B cell (primary cell): Measurements from ENCODE around the gene GADL1. TPM values are rescaled to one million over a fixed set of nuclear protein-coding genes. Genes with fewer than 3 reads are reported as not detected.

Experiments used
- ATAC-seq: fragments of 200-7000 bp; cut with Tn5 transposase; one replicate; pipeline ENCODE4 v1.10.0; 2021; ENCODE audit warnings: low read depth, mild to moderate bottlenecking, moderate number of reproducible peaks, moderate library complexity
- CTCF ChIA-PET: fragments of 350-600 bp; sonication (Branson Sonifier 250); formaldehyde crosslinking; loops from one replicate; lab custom pipeline; 2021; ENCODE audit warnings: antibody characterized with exemption, inconsistent platforms; lab: Charles Lee
- POLR2A ChIA-PET: fragments of 350-600 bp; sonication (Branson Sonifier 250); formaldehyde crosslinking; loops from one replicate; lab custom pipeline; 2021; ENCODE audit warnings: antibody characterized with exemption; lab: Charles Lee
- DNase-seq: peaks from one replicate; pipeline ENCODE4 v3.0.0; 2013
- H2AFZ ChIP-seq: 2 replicates; pipeline ENCODE4 v1.6.1; 2012; ENCODE audit warnings: mild to moderate bottlenecking, low read depth, low read length; ENCODE audit not compliant: insufficient read depth, poor library complexity, severe bottlenecking
- H3K27ac ChIP-seq, 2 donors: 1 replicate in 1 of 2; 2 replicates in 1 of 2; pipeline ENCODE4 v1.5.1; 2012 to 2013; ENCODE audit warnings: low read length in 2 of 2, mild to moderate bottlenecking in 2 of 2, moderate library complexity in 1 of 2
- H3K27me3 ChIP-seq, 4 experiments: fragments of 200-600 bp in 1 of 4; sonication (generic) in 1 of 4; replicated peaks in 1 of 4; 1 replicate in 2 of 4; 2 replicates in 2 of 4; pipeline versions ENCODE4 v1.6.1 to v1.7.0; 2013 to 2016; ENCODE audit warnings: low read length in 3 of 4, mild to moderate bottlenecking in 2 of 4, mixed read lengths in 1 of 4, moderate library complexity in 1 of 4; ENCODE audit not compliant: insufficient read depth in 4 of 4, control insufficient read depth in 3 of 4; ENCODE audit errors: control extremely low read depth in 1 of 4
- H3K36me3 ChIP-seq, 2 experiments: replicated peaks in 1 of 2; 1 replicate in 1 of 2; 2 replicates in 1 of 2; pipeline versions ENCODE4 v1.6.1 to v1.7.1; 2013; ENCODE audit warnings: low read length in 1 of 2; ENCODE audit not compliant: insufficient read depth in 2 of 2, control insufficient read depth in 1 of 2; ENCODE audit errors: control extremely low read depth in 1 of 2, extremely low read depth in 1 of 2
- H3K4me1 ChIP-seq, 2 donors: fragments of 200-600 bp in 1 of 2; sonication (generic) in 1 of 2; 1 replicate in 1 of 2; 2 replicates in 1 of 2; pipeline versions ENCODE4 v1.5.1 to v1.6.1; 2013 to 2017; ENCODE audit warnings: low read length in 2 of 2; ENCODE audit not compliant: control insufficient read depth in 2 of 2, insufficient read depth in 2 of 2
- H3K4me2 ChIP-seq: replicated peaks from 2 replicates; pipeline ENCODE3; 2012; ENCODE audit warnings: mild to moderate bottlenecking, low read depth, low read length; ENCODE audit not compliant: poor library complexity, severe bottlenecking
- H3K4me3 ChIP-seq, 5 experiments: fragments of 200-600 bp in 1 of 5; sonication (generic) in 1 of 5; 1 replicate in 3 of 5; 2 replicates in 2 of 5; pipeline versions ENCODE4 v1.5.1 to v1.7.0; 2011 to 2016; ENCODE audit warnings: low read length in 4 of 5, mild to moderate bottlenecking in 4 of 5, low read depth in 2 of 5, control low read depth in 1 of 5, moderate library complexity in 1 of 5; ENCODE audit not compliant: insufficient read depth in 1 of 5; ENCODE audit errors: control extremely low read depth in 1 of 5, extremely low read depth in 1 of 5
- H3K79me2 ChIP-seq: fragments of 200-600 bp; sonication (generic); one replicate; pipeline ENCODE4 v1.6.0; 2016; ENCODE audit warnings: low read length; ENCODE audit not compliant: control insufficient read depth, insufficient read depth
- H3K9ac ChIP-seq: fragments of 200-600 bp; sonication (generic); 2 replicates; pipeline ENCODE4 v1.6.1; 2017; ENCODE audit warnings: mild to moderate bottlenecking, low read length, moderate library complexity
- H3K9me3 ChIP-seq, 3 donors: one replicate each; pipeline versions ENCODE4 v1.6.1 to v1.7.1; 2013; ENCODE audit warnings: low read length in 2 of 3; ENCODE audit not compliant: control insufficient read depth in 2 of 3, insufficient read depth in 1 of 3; ENCODE audit errors: control extremely low read depth in 1 of 3
- H4K20me1 ChIP-seq: 2 replicates; pipeline ENCODE4 v1.6.0; 2012; ENCODE audit warnings: mild to moderate bottlenecking, low read length; ENCODE audit not compliant: insufficient read depth, control insufficient read depth, poor library complexity, severe bottlenecking
- H3K27ac Mint-ChIP-seq: one replicate; pipeline ENCODE4 v1.8.0; 2021; ENCODE audit warnings: mixed read lengths
- H3K27me3 Mint-ChIP-seq: one replicate; pipeline ENCODE4 v1.8.0; 2021; ENCODE audit warnings: mixed read lengths
- H3K4me1 Mint-ChIP-seq: one replicate; pipeline ENCODE4 v1.8.0; 2021; ENCODE audit warnings: mixed read lengths
- H3K4me3 Mint-ChIP-seq: one replicate; pipeline ENCODE4 v1.8.0; 2021; ENCODE audit warnings: mixed read lengths
- H3K9me3 Mint-ChIP-seq: one replicate; pipeline ENCODE4 v1.8.0; 2022; ENCODE audit warnings: mixed read lengths; ENCODE audit not compliant: insufficient read depth
- EZH2 ChIP-seq: IDR thresholded peaks from 2 replicates; pipeline ENCODE4 v1.6.1; 2012; ENCODE audit warnings: borderline replicate concordance, low read depth, mild to moderate bottlenecking, moderate library complexity, low read length; ENCODE audit not compliant: insufficient read depth, poor library complexity, severe bottlenecking
- WGBS: methylation state at CpG from one replicate; pipeline ENCODE4 v1.1.5; 2013; ENCODE audit warnings: missing lambda C conversion rate; ENCODE audit not compliant: insufficient coverage; 5-methylcytosine and 5-hydroxymethylcytosine counted together
- intact Hi-C: fragments of 100-400 bp; cut with micrococcal nuclease; formaldehyde crosslinking; loops from one replicate; pipeline ENCODE4 v1.10.0; 2022
- polyA plus RNA-seq: library from polyadenylated mRNA; depleted of rRNA; stranded (reverse); fragments of >200 nt; gene quantifications from 2 replicates; pipeline ENCODE4 v1.2.3, GENCODE V29; 2012
- total RNA-seq, 2 donors: library from RNA; stranded (reverse); fragments of 120-200 nt in 1 of 2; gene quantifications; 1 replicate in 1 of 2; 2 replicates in 1 of 2; pipeline versions ENCODE4 v1.2.3 to v1.2.4, GENCODE V29; 2013 to 2022
- TF ChIP-seq, protein P1 (sequence below): fragments of 200-600 bp; IDR thresholded peaks from one replicate; pipeline ENCODE4 v1.8.0; 2022; ENCODE audit warnings: antibody characterized with exemption, mild to moderate bottlenecking

Gene GADL1
- total and polyA plus RNA-seq, 2 donors (not counting 1 experiment from before 2014, with no cell fraction given): not detected

DNA sequence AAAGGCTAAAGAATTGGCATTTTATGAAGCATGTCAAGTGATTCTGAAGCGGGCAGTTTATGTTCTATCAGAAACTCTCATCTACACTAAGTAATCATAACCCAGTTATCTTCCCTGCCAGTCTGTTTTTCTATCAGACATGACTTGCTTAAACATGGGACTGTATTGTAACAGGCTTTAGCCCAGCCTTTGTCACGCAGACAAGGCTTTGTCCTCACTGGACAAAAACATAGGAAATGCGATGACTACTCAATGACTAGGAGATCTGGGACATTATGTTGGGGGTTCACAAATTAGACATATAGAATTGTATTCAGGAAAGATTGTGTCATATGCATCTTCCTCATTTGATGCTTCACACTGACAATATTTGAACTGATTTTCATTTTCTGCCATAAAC is 115.5 kb downstream of the GADL1 start:
- ATAC-seq (no peak), DNase-seq (no peak)
- WGBS: no CpG with 5 or more reads among the region's 3 CpGs
- Histone ChIP-seq H3K4me1 (no peaks in the 10 kb centered on the region), H3K27me3 (peaks cover 0 to 6% (median 0%) of the 10 kb centered on the region in 4 experiments), H3K36me3 (no peaks in the 10 kb centered on the region), H3K9me3 (no peaks in the 10 kb centered on the region), H3K4me2 (no peak overlapping the region), H2AFZ (no peak overlapping the region), H3K4me3 (no peak overlapping the region), H4K20me1 (no peaks in the 10 kb centered on the region), H3K27ac (no peak overlapping the region), H3K9ac (no peak overlapping the region), H3K79me2 (no peaks in the 10 kb centered on the region)
- TF ChIP-seq EZH2: no peak
- TF ChIP-seq, protein P1, sequence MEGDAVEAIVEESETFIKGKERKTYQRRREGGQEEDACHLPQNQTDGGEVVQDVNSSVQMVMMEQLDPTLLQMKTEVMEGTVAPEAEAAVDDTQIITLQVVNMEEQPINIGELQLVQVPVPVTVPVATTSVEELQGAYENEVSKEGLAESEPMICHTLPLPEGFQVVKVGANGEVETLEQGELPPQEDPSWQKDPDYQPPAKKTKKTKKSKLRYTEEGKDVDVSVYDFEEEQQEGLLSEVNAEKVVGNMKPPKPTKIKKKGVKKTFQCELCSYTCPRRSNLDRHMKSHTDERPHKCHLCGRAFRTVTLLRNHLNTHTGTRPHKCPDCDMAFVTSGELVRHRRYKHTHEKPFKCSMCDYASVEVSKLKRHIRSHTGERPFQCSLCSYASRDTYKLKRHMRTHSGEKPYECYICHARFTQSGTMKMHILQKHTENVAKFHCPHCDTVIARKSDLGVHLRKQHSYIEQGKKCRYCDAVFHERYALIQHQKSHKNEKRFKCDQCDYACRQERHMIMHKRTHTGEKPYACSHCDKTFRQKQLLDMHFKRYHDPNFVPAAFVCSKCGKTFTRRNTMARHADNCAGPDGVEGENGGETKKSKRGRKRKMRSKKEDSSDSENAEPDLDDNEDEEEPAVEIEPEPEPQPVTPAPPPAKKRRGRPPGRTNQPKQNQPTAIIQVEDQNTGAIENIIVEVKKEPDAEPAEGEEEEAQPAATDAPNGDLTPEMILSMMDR: no peak
- Mint-ChIP-seq H3K4me3 (no peak overlapping the region), H3K9me3 (no peaks in the 10 kb centered on the region), H3K4me1 (no peaks in the 10 kb centered on the region), H3K27me3 (peaks cover 15% of the 10 kb centered on the region), H3K27ac (no peak overlapping the region)
- ChIA-PET POLR2A (no interaction called here), CTCF (interaction anchor here (0.8 kb wide), 1 partner anchor 10 kb away, joined by 3 read pairs; no protein-coding TSS in a partner anchor)
- intact Hi-C loops: no loop called here

DNA sequence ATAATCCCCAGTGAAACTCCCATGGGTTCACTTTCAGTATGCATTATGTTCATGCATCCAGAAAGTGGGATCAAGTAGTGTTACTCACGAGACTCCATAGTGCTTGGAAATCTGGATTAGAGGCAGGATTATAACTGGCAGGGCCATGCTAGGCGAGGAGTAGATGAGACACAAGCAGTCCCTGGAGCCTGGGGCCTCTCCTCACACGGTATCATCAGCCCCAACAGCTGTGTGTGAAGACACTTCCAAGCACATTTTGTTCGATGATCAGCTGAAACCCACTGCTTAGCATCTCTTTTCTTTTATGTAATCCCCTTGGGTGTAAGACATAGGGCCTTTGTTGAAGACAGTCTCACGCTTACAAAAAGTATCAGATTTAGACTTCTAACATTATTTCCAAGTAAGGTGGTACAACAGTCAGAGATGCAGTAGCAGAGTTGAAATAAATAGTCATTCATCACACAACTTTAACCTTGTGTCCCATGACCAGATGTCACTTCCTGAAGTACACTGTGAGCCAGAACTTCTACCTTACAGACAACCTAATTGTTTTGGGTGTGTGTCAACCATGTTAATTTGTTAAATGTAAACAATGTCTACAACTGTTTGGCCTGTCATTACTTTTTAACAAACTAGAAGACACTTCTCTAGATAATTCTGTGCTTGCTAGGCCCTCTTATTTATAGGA is 116.9 kb downstream of the GADL1 start:
- CTCF ChIA-PET: interaction anchor here (0.8 kb wide), 1 partner anchor 8 kb away, joined by 3 read pairs; no protein-coding TSS in a partner anchor
- H3K27me3 Mint-ChIP-seq: peaks cover 15% of the 10 kb centered on the region
- DNase-seq (no peak), ATAC-seq (no peak)
- POLR2A ChIA-PET: interaction anchor here (0.6 kb wide), 1 partner anchor 1271 kb away, joined by 3 read pairs; no protein-coding TSS in a partner anchor
- TF ChIP-seq, protein P1: no peak
- no peak for TF ChIP-seq EZH2
- 78% methylated on average over 3 of the region's 5 CpGs for WGBS
- H3K79me2 ChIP-seq: no peaks in the 10 kb centered on the region
- no peak overlapping the region for H3K4me2 ChIP-seq
- no peak overlapping the region for H2AFZ ChIP-seq
- no peak overlapping the region for H3K4me3 Mint-ChIP-seq
- H3K4me1 ChIP-seq: no peaks in the 10 kb centered on the region
- H3K36me3 ChIP-seq: no peaks in the 10 kb centered on the region
- no peaks in the 10 kb centered on the region for H3K9me3 Mint-ChIP-seq
- no peak overlapping the region for H3K27ac ChIP-seq
- H4K20me1 ChIP-seq: no peaks in the 10 kb centered on the region
- intact Hi-C loops: no loop called here
- H3K4me3 ChIP-seq: no peak overlapping the region
- H3K27ac Mint-ChIP-seq: no peak overlapping the region
- H3K9ac ChIP-seq: no peak overlapping the region
- no peaks in the 10 kb centered on the region for H3K4me1 Mint-ChIP-seq
- H3K27me3 ChIP-seq: peaks cover 0 to 6% (median 0%) of the 10 kb centered on the region in 4 experiments
- no peaks in the 10 kb centered on the region for H3K9me3 ChIP-seq
